Measurements from ENCODE around the gene PGK1.
"Not testable (repeated sequence)": the region's sequence is repeated elsewhere in the genome, so short reads cannot be mapped to it uniquely, and the experiment has no call there.

PGK1 gene

DNA sequence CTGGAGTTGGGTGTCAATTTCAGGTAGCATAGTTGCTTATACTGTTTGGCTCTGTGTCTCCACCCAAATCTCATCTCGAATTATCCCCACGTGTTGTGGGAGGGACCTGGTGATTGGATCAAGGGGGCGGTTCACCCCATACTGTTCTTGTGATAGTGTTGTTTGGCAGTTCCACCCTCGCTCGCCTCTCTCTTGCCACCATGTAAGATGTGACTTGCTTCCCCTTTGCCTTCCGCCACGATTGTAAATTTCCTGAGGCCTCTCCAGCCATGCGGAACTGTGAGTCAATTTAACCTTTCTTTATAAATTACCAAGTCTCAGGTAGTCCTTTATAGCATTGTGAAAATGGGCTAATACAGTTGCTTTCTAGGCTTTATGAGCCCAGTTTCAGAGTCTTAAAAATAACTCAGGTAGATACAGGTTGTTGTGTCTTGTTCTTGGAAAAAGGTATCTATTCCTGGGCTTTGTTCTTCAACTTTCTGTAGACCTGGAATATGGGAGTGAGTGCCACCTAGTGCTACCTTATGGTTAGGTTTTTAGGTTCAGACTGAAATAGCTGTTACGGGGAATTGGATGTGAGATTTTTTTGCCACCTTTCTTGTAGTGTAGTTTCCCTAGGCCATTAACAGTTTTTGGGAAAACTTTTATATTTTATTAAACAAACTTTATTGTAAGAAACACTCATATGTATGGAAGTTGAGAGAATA is 15.6 kb downstream of the PGK1 start:
- no peak overlapping the region for H3K27ac ChIP-seq
- TF ChIP-seq, protein P1, sequence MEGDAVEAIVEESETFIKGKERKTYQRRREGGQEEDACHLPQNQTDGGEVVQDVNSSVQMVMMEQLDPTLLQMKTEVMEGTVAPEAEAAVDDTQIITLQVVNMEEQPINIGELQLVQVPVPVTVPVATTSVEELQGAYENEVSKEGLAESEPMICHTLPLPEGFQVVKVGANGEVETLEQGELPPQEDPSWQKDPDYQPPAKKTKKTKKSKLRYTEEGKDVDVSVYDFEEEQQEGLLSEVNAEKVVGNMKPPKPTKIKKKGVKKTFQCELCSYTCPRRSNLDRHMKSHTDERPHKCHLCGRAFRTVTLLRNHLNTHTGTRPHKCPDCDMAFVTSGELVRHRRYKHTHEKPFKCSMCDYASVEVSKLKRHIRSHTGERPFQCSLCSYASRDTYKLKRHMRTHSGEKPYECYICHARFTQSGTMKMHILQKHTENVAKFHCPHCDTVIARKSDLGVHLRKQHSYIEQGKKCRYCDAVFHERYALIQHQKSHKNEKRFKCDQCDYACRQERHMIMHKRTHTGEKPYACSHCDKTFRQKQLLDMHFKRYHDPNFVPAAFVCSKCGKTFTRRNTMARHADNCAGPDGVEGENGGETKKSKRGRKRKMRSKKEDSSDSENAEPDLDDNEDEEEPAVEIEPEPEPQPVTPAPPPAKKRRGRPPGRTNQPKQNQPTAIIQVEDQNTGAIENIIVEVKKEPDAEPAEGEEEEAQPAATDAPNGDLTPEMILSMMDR (conservative IDR thresholded peaks at IDR 0.05) = peak; percentile 69

DNA sequence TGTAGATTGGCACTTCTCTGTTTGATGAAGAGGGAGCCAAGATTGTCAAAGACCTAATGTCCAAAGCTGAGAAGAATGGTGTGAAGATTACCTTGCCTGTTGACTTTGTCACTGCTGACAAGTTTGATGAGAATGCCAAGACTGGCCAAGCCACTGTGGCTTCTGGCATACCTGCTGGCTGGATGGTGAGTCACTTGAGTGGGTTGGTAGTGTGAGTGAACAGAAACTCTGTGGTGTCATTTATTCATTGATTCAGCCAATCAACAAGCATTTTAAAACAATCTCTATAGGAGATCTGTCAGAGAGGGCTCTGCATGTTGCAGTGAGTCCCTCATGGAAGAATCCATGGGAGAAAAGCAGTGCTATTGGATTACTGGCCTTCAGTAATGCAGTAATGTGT is 19.1 kb downstream of the PGK1 start:
- TF ChIP-seq, protein P1 (conservative IDR thresholded peaks at IDR 0.05) = no peak
- H3K27ac ChIP-seq = no peak overlapping the region

DNA sequence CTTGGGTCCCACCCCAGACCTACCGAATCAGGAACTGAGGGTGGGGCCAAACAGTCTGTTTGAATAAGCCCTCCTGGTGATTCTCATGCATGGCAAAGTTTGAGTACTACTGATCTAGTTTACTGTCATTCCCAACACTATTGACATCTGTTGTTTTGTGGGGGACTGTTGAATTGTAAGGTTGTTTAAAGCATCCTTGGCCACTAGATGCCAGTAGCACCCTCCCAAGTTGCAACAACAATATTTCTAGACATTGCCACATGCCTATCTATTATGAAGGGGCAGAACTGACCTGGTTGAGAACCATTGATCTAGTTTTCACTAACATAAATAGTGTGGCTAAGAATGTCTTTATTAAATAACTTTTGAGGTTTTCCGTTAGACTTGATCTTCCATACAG is 20.3 kb downstream of the PGK1 start:
- no peak overlapping the region for H3K27ac ChIP-seq
- TF ChIP-seq, protein P1 (conservative IDR thresholded peaks at IDR 0.05) = peak; percentile 59

DNA sequence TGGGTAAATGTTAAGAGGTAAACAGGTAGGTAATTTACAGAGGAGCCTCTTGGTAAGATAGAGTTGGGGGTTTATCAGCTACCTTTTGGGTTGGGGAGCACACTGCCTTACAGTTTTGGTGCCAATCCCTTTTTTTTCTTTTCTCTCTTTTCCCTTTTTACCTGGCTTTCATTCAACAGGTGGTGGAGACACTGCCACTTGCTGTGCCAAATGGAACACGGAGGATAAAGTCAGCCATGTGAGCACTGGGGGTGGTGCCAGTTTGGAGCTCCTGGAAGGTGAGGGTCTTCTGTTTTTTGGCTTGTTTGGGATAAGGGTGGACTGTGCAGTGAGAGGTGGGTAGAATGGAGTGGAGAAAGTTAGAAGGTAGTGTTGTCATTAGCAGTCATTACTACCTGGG is 21.1 kb downstream of the PGK1 start:
- no peak overlapping the region for H3K27ac ChIP-seq
- TF ChIP-seq, protein P1 (conservative IDR thresholded peaks at IDR 0.05) = no peak

DNA sequence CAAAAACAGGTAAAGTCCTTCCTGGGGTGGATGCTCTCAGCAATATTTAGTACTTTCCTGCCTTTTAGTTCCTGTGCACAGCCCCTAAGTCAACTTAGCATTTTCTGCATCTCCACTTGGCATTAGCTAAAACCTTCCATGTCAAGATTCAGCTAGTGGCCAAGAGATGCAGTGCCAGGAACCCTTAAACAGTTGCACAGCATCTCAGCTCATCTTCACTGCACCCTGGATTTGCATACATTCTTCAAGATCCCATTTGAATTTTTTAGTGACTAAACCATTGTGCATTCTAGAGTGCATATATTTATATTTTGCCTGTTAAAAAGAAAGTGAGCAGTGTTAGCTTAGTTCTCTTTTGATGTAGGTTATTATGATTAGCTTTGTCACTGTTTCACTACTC is 21.7 kb downstream of the PGK1 start:
- H3K27ac ChIP-seq = not testable (repeated sequence)

DNA sequence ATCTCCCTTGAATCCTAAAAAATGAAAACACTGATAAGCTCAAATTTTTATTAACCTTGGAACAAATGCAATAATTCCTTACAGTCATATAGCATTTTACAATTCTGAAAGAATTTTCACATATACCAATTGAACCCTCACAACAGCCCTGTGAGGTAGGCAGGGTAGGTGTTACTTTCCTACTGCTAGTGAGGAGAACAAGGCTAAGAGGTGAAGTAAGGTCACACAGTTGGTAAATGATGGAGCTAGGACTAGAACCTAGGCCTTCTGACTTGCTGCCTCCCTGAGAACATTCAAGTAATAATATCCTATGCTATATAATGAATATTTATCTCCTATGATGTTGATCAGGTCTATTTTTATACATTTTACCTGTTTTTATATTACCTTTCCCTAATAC is 25.7 kb downstream of the PGK1 start:
- TF ChIP-seq, protein P1 (conservative IDR thresholded peaks at IDR 0.05) = no peak
- H3K27ac ChIP-seq = no peak overlapping the region

DNA sequence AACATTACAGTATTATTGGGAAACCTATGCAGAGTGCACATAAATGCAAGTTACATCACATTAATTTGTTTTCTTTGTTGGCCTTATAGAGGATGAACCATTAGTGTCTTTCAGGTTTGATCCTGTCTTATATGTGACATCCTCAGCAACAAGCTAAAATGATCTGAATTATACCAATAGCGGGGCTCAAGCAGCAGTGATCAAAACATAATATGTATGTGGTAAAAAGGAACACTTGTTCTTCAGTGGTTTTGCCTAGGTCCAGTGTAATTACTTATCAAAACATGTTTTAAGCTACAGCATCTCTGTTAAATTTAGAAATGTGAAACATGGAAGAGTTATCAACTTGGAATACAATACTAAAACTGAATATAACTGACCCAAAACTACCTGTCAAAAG is 26.3 kb downstream of the PGK1 start:
- H3K27ac ChIP-seq = no peak overlapping the region
- TF ChIP-seq, protein P1 (conservative IDR thresholded peaks at IDR 0.05) = no peak

DNA sequence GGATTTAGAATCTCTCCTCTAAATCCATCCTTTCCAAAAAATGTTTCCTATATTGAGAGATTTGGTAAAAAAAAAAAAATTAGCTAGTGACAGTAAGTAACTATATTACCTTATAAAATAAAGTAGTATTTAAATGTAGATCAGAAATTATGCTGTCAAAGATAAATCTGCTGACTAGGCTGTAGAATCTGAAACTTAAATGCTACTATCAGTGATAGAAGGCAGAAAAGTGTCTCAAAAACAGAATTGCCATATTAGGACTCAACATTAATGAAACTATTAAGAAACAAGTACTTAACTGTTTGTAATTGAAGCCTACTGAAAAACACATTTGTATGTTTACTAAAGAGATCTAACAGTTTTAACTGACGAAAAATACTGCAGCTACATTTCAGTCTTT is 27.1 kb downstream of the PGK1 start:
- no peak overlapping the region for H3K27ac ChIP-seq
- TF ChIP-seq, protein P1 (conservative IDR thresholded peaks at IDR 0.05) = no peak

All from VCaP (cell line).